ENCODE measurements around the gene LDB2.

LDB2 gene

DNA sequence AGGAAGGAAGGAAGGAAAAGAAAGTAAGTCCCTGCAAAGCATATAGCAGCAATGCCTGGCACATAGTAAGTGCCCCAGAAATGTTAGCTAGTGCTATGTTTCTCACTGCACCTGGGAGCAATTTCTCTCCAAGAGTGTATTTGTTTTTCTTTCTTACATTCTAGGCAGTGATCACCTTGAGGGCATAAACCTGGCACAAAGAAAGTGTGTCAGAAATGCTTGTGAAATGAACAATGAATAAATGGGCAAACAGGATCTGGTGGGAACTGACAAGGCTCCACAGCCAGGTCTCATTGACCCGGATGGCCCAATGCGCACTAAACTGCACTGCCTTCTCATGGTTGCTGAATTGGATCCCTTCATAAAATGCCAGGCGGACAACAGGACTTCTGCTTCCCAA lies 316.4 kb downstream of the LDB2 start:
- H3K9me3 ChIP-seq (ENCODE audit: control insufficient read depth, insufficient read depth, low read length), result no peaks in the 10 kb centered on the region
- H3K36me3 ChIP-seq (ENCODE audit: control insufficient read depth, low read length), result no peaks in the 10 kb centered on the region
- H3K79me2 ChIP-seq (ENCODE audit: control insufficient read depth, low read length), result no peaks in the 10 kb centered on the region
- no peaks in the 10 kb centered on the region for H3K9me2 ChIP-seq (replicated peaks; ENCODE audit: control insufficient read depth, low read length)
- H3F3A ChIP-seq (ENCODE audit: control insufficient read depth, insufficient read depth), result no peaks in the 10 kb centered on the region
- H3K27me3 ChIP-seq (ENCODE audit: control insufficient read depth, low read length), result no peaks in the 10 kb centered on the region
- H3K4me2 ChIP-seq (ENCODE audit: low read length), result no peak overlapping the region
- no peak overlapping the region for H3K4me3 ChIP-seq (ENCODE audit: low read length)
- H3K4me1 ChIP-seq (ENCODE audit: control insufficient read depth, low read length), result no peaks in the 10 kb centered on the region
- no peak overlapping the region for H3K27ac ChIP-seq (ENCODE audit: low read depth, low read length)
- no peaks in the 10 kb centered on the region for H4K20me1 ChIP-seq (ENCODE audit: control insufficient read depth, insufficient read depth, low read depth, low read length)
- TF ChIP-seq EZH2phosphoT487 (IDR thresholded peaks at IDR 0.05; ENCODE audit: borderline replicate concordance, low read length), result no peak
- TF ChIP-seq, protein P1, sequence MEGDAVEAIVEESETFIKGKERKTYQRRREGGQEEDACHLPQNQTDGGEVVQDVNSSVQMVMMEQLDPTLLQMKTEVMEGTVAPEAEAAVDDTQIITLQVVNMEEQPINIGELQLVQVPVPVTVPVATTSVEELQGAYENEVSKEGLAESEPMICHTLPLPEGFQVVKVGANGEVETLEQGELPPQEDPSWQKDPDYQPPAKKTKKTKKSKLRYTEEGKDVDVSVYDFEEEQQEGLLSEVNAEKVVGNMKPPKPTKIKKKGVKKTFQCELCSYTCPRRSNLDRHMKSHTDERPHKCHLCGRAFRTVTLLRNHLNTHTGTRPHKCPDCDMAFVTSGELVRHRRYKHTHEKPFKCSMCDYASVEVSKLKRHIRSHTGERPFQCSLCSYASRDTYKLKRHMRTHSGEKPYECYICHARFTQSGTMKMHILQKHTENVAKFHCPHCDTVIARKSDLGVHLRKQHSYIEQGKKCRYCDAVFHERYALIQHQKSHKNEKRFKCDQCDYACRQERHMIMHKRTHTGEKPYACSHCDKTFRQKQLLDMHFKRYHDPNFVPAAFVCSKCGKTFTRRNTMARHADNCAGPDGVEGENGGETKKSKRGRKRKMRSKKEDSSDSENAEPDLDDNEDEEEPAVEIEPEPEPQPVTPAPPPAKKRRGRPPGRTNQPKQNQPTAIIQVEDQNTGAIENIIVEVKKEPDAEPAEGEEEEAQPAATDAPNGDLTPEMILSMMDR (IDR thresholded peaks at IDR 0.05; ENCODE audit: low read depth, low read length, poor library complexity, severe bottlenecking), result no peak

DNA sequence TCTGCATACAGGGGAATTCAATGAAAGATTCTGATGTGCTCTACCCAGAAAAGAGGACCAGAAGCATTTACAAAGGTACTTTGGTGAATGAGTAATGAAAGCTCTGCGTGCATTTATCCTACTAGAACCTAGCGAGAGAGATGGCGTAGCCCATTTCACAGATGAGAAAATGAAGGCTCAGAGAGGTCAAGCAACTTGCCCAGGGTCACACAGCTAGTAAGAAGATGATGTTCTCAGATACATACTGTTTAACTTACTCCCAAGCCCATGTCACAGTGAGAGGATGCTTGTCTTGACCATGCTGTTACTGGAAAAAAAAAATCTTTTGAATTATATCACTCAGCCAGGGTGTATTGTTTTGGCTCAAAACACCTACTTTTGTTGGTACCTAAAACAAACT lies 317.3 kb downstream of the LDB2 start:
- H3K79me2 ChIP-seq (ENCODE audit: control insufficient read depth, low read length), result no peaks in the 10 kb centered on the region
- TF ChIP-seq, protein P1 (IDR thresholded peaks at IDR 0.05; ENCODE audit: low read depth, low read length, poor library complexity, severe bottlenecking), result no peak
- no peak for TF ChIP-seq EZH2phosphoT487 (IDR thresholded peaks at IDR 0.05; ENCODE audit: borderline replicate concordance, low read length)
- no peaks in the 10 kb centered on the region for H3K4me1 ChIP-seq (ENCODE audit: control insufficient read depth, low read length)

DNA sequence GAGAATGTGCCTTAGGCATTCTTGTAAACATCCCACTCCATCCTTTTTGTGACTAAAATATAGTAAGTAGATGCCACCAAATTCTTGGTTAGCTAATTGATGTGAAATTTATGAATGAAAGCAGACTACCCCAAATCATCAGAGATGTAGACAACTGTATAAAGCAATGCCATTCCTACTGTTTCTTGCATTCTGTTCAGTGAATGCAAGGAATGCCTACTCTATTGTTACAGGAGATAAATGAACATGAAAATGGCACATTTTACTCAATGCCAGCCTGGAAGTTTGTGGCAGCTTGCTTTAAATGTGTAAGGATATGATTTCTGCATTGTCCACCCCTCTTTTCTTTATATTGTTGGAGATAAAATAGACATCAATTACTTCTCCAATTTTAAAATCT lies 317.9 kb downstream of the LDB2 start:
- Histone ChIP-seq H3F3A (ENCODE audit: control insufficient read depth, insufficient read depth) (no peaks in the 10 kb centered on the region), H3K4me3 (ENCODE audit: low read length) (no peak overlapping the region), H3K36me3 (ENCODE audit: control insufficient read depth, low read length) (no peaks in the 10 kb centered on the region), H3K4me2 (ENCODE audit: low read length) (no peak overlapping the region), H3K79me2 (ENCODE audit: control insufficient read depth, low read length) (no peaks in the 10 kb centered on the region), H3K9me2 (replicated peaks; ENCODE audit: control insufficient read depth, low read length) (no peaks in the 10 kb centered on the region), H3K9me3 (ENCODE audit: control insufficient read depth, insufficient read depth, low read length) (no peaks in the 10 kb centered on the region), H3K27me3 (ENCODE audit: control insufficient read depth, low read length) (no peaks in the 10 kb centered on the region), H3K4me1 (ENCODE audit: control insufficient read depth, low read length) (no peaks in the 10 kb centered on the region), H3K27ac (ENCODE audit: low read depth, low read length) (no peak overlapping the region), H4K20me1 (ENCODE audit: control insufficient read depth, insufficient read depth, low read depth, low read length) (no peaks in the 10 kb centered on the region)
- no peak for TF ChIP-seq EZH2phosphoT487 (IDR thresholded peaks at IDR 0.05; ENCODE audit: borderline replicate concordance, low read length)
- TF ChIP-seq, protein P1 (IDR thresholded peaks at IDR 0.05; ENCODE audit: low read depth, low read length, poor library complexity, severe bottlenecking), result no peak

More for the DNA sequence above, 317.3 kb downstream of the LDB2 start:
- Histone ChIP-seq H3F3A (ENCODE audit: control insufficient read depth, insufficient read depth) (no peaks in the 10 kb centered on the region), H3K27ac (ENCODE audit: low read depth, low read length) (no peak overlapping the region), H3K4me2 (ENCODE audit: low read length) (no peak overlapping the region), H3K9me3 (ENCODE audit: control insufficient read depth, insufficient read depth, low read length) (no peaks in the 10 kb centered on the region), H3K36me3 (ENCODE audit: control insufficient read depth, low read length) (no peaks in the 10 kb centered on the region), H4K20me1 (ENCODE audit: control insufficient read depth, insufficient read depth, low read depth, low read length) (no peaks in the 10 kb centered on the region), H3K27me3 (ENCODE audit: control insufficient read depth, low read length) (no peaks in the 10 kb centered on the region), H3K9me2 (replicated peaks; ENCODE audit: control insufficient read depth, low read length) (no peaks in the 10 kb centered on the region), H3K4me3 (ENCODE audit: low read length) (no peak overlapping the region)

DNA sequence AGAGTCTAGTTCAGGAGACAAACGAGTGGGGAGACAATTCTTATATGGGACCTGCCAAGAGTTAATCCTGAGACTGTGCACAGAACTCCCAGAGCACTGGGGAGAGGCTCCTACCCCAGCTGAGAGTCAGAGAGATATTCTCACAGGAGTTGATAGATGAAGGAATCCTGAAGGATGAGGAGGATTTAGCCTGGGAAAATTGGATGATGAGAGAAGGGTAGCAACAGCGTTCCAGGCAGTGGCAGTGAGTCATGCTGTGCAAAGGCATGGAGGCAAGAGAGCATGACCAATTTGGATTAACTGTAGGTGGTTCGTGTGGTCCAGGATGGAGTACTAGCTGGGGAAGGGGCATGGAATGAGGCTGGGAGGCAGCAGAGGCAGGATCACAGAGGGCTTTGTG lies 318.6 kb downstream of the LDB2 start:
- no peak for TF ChIP-seq EZH2phosphoT487 (IDR thresholded peaks at IDR 0.05; ENCODE audit: borderline replicate concordance, low read length)
- TF ChIP-seq, protein P1 (IDR thresholded peaks at IDR 0.05; ENCODE audit: low read depth, low read length, poor library complexity, severe bottlenecking), result no peak
- no peaks in the 10 kb centered on the region for H3K9me2 ChIP-seq (replicated peaks; ENCODE audit: control insufficient read depth, low read length)
- H4K20me1 ChIP-seq (ENCODE audit: control insufficient read depth, insufficient read depth, low read depth, low read length), result no peaks in the 10 kb centered on the region
- no peaks in the 10 kb centered on the region for H3F3A ChIP-seq (ENCODE audit: control insufficient read depth, insufficient read depth)
- H3K27ac ChIP-seq (ENCODE audit: low read depth, low read length), result no peak overlapping the region
- no peaks in the 10 kb centered on the region for H3K27me3 ChIP-seq (ENCODE audit: control insufficient read depth, low read length)
- H3K79me2 ChIP-seq (ENCODE audit: control insufficient read depth, low read length), result no peaks in the 10 kb centered on the region
- no peaks in the 10 kb centered on the region for H3K36me3 ChIP-seq (ENCODE audit: control insufficient read depth, low read length)
- no peak overlapping the region for H3K4me2 ChIP-seq (ENCODE audit: low read length)
- H3K4me1 ChIP-seq (ENCODE audit: control insufficient read depth, low read length), result no peaks in the 10 kb centered on the region
- H3K4me3 ChIP-seq (ENCODE audit: low read length), result no peak overlapping the region
- H3K9me3 ChIP-seq (ENCODE audit: control insufficient read depth, insufficient read depth, low read length), result no peaks in the 10 kb centered on the region
